GM12864 (cell line): ENCODE data around the gene LRRC27.

Experiments used
- DNase-seq: peaks from one replicate; pipeline ENCODE4 v3.0.0-alpha.2; 2011; ENCODE audit warnings: low read depth
- H3K4me3 ChIP-seq: 2 replicates; pipeline ENCODE4 v1.5.1; 2011; ENCODE audit warnings: mild to moderate bottlenecking, low read depth, low read length, control low read depth
- CTCF ChIP-seq: IDR thresholded peaks from 2 replicates; pipeline ENCODE4 v1.5.1; 2011; ENCODE audit warnings: low read depth, mild to moderate bottlenecking, moderate library complexity, low read length, control low read depth, inconsistent platforms; ENCODE audit errors: missing control alignments

LRRC27 gene

DNA sequence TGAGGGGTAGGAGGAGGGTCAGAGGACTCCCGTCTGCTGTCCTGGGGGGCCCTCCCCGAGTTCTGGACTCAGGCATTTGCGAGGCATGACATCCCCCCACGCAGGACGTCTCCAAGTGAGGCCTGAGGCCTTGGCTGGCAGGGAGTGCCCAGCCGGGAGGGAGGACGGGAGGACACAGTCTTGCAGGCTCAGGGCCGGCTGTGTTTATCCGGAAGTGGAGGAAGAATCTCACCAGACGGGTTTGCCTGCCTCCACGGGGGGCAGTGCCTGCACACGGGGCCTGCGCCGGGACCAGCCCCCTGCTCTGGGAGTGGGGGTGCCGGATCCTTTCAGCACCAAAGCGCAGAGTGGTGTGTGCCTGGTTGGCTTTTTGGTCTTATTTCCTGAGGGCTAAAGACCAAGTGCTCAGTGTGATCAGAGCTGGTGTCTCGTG lies 75.9 kb downstream of the LRRC27 start:
- TF ChIP-seq CTCF: no peak
- no peak for DNase-seq
- no peak overlapping the region for H3K4me3 ChIP-seq

- no peak for TF ChIP-seq CTCF
- no peak overlapping the region for H3K4me3 ChIP-seq
- DNase-seq: no peak
These were observed 76.4 kb downstream of the LRRC27 start for GRCh38 chr10:132408367-132408781.

- no peak overlapping the region for H3K4me3 ChIP-seq
- no peak for DNase-seq
- TF ChIP-seq CTCF: no peak
These were observed 77.1 kb downstream of the LRRC27 start for GRCh38 chr10:132408823-132409666.

DNA sequence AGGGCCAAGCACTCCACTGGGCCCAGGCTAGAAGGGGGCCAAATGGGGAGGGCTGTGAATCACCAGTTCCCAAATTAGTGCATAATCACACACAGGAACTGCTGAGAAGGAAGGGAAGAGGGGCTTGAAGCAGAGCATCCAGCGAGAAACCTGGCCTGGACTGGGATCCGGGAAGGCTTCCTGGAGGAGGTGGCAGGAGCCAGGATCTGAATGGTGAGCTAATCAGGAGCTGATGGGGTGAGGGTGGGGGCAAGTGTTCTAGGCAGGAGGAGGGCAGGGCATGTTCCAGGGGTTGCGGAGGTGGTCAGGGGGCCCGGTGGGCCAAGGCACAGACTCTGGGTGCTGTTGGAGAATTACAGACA lies 77.7 kb downstream of the LRRC27 start:
- no peak for TF ChIP-seq CTCF
- no peak overlapping the region for H3K4me3 ChIP-seq
- no peak for DNase-seq

DNA sequence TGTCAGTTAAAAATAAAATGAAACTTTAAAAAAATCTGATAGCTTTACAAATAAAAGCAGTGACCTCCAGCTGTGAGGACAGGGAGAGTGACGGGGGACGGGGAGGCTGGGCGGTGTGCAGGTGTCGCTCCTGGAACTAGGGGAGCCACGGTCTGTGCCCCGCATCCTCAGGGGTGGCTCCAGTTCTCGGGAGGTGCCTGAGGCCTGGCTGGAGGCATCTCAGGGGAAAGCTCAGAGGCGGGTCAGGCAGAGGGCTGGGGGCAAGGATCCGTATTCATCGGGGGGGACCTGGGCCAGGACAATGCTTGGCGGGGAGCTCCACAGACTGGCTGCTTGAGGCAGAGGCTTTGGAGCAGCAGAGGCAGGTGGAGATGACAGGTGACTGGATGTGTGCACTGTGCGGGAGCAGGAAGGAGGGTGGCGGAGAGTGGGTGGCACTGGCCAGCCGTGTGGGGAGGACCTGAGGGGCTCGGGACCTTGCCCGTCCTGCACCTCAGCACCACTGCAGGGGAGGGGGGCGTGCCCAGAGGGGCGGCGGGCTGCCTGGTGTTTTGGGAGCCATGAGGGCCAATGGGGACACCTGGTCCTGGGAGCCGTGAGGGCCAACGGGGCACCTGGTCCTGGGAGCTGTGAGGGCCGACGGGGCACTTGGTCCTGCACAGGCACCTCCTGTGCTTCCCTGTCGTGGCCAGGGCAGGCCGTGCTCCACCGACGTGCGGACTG lies 78.2 kb downstream of the LRRC27 start:
- TF ChIP-seq CTCF: no peak
- no peak for DNase-seq
- H3K4me3 ChIP-seq: no peak overlapping the region

GRCh38 chr10:132410779-132411532 lies 79.0 kb downstream of the LRRC27 start:
- no peak for TF ChIP-seq CTCF
- no peak overlapping the region for H3K4me3 ChIP-seq
- DNase-seq: no peak
